Left lung (tissue), 10 donors: Measurements from ENCODE around the gene FXYD3. TPM values are rescaled to one million over a fixed set of nuclear protein-coding genes. Genes with fewer than 3 reads are reported as not detected.
A peak's percentile ranks its signal among the peaks of the same experiment; 100 is the strongest.

Experiments used
- ATAC-seq: fragments of 200-7000 bp; cut with Tn5 transposase; one replicate; pipeline ENCODE4 v1.9.1; 2020; ENCODE audit warnings: moderate library complexity
- DNase-seq, 4 donors: peaks; one replicate each; pipeline ENCODE4 v3.0.0-alpha.2; 2013 to 2020
- H3K27ac ChIP-seq, 2 donors: fragments of 200-600 bp; sonication (generic) in 1 of 2; one replicate each; pipeline versions ENCODE4 v1.5.0 to v1.8.0; 2020 to 2021
- H3K27me3 ChIP-seq, 2 donors: fragments of 200-600 bp; sonication (generic) in 1 of 2; one replicate each; pipeline versions ENCODE4 v1.5.0 to v1.8.0; 2020 to 2021
- H3K36me3 ChIP-seq, 2 donors: fragments of 200-600 bp; sonication (generic) in 1 of 2; one replicate each; pipeline versions ENCODE4 v1.5.0 to v1.8.0; 2020 to 2021
- H3K4me1 ChIP-seq, 2 donors: fragments of 200-600 bp; one replicate each; pipeline ENCODE4 v1.8.0; 2021
- H3K4me3 ChIP-seq, 2 donors: fragments of 200-600 bp; sonication (generic) in 1 of 2; one replicate each; pipeline versions ENCODE4 v1.5.0 to v1.8.0; 2020 to 2021; ENCODE audit warnings: mild to moderate bottlenecking in 1 of 2
- H3K9me3 ChIP-seq, 2 donors: fragments of 200-600 bp; sonication (generic) in 1 of 2; one replicate each; pipeline versions ENCODE4 v1.5.0 to v1.8.0; 2020 to 2021
- CTCF ChIP-seq, 2 donors: fragments of 200-600 bp; sonication (generic) in 1 of 2; IDR thresholded peaks; one replicate each; pipeline versions ENCODE4 v1.5.0 to v1.8.0; 2021; ENCODE audit warnings: antibody characterized with exemption in 2 of 2
- intact Hi-C, 2 donors: fragments of 100-400 bp; cut with DNase I; formaldehyde crosslinking; loops; one replicate each; pipeline versions ENCODE4 v1.11.2 to v1.14.2; 2022
- polyA plus RNA-seq, 6 donors: library from polyadenylated mRNA; unstranded; fragments of 120-200 nt; gene quantifications; one replicate each; pipeline ENCODE4 v1.2.1, GENCODE V29; 2013; ENCODE audit not compliant: insufficient read length in 6 of 6
- total RNA-seq, 2 donors: library from RNA; stranded (reverse); fragmentation: NEBNext Ultra II Directional; extraction: Animal tissue kit (Norgen Biotek cat#: 25700); gene quantifications; one replicate each; pipeline ENCODE4 v1.2.1, GENCODE V29; 2021
- donor health status: DM: no; HTN: yes; CAD: no.
- donor health status: DM: no; HTN: no; CAD: no.

FXYD3 gene
- total and polyA plus RNA-seq, 8 donors: 17.5 to 207 (median 27.1) TPM

- peaks cover 0 to 91% of the 10 kb centered on the region in 2 donors for H3K36me3 ChIP-seq
- H3K27ac ChIP-seq: no peak overlapping the region
- no peak for TF ChIP-seq CTCF (IDR thresholded peaks at IDR 0.05)
- H3K4me3 ChIP-seq: no peak overlapping the region
- ATAC-seq: no peak
- peaks cover 0 to 39% of the 10 kb centered on the region in 2 donors for H3K9me3 ChIP-seq
- peak in 1 of 4 donors; percentile 0 for DNase-seq
- H3K27me3 ChIP-seq: no peaks in the 10 kb centered on the region
- intact Hi-C loops: no loop called here
- H3K4me1 ChIP-seq: peaks cover 2 to 9% of the 10 kb centered on the region in 2 donors
Observed at GRCh38 chr19:35160629-35161433, 45.2 kb downstream of the FXYD3 start.

- Histone ChIP-seq H3K27me3 (no peaks in the 10 kb centered on the region), H3K27ac (no peak overlapping the region)
- no peak for DNase-seq
Observed at GRCh38 chr19:35161434-35161743, 45.8 kb downstream of the FXYD3 start.

GRCh38 chr19:35162471-35163326 lies 47.1 kb downstream of the FXYD3 start:
- Histone ChIP-seq H3K4me3 (no peak overlapping the region), H3K36me3 (peaks cover 0 to 99% of the 10 kb centered on the region in 2 donors)

More at GRCh38 chr19:35161434-35161743, 45.8 kb downstream of the FXYD3 start:
- peaks cover 0 to 45% of the 10 kb centered on the region in 2 donors for H3K9me3 ChIP-seq
- H3K36me3 ChIP-seq: peaks cover 0 to 96% of the 10 kb centered on the region in 2 donors
- peaks cover 0 to 3% of the 10 kb centered on the region in 2 donors for H3K4me1 ChIP-seq
- TF ChIP-seq CTCF (IDR thresholded peaks at IDR 0.05): no peak
- intact Hi-C loops: no loop called here
- no peak overlapping the region for H3K4me3 ChIP-seq
- no peak for ATAC-seq

GRCh38 chr19:35164418-35164817 lies 48.8 kb downstream of the FXYD3 start:
- H3K27me3 ChIP-seq: no peaks in the 10 kb centered on the region
- TF ChIP-seq CTCF (IDR thresholded peaks at IDR 0.05): no peak
- intact Hi-C loops: no loop called here
- H3K27ac ChIP-seq: no peak overlapping the region
- peaks cover 0 to 99% of the 10 kb centered on the region in 2 donors for H3K36me3 ChIP-seq
- peaks cover 0 to 7% of the 10 kb centered on the region in 2 donors for H3K4me1 ChIP-seq
- no peak for ATAC-seq
- H3K4me3 ChIP-seq: no peak overlapping the region
- peaks cover 0 to 50% of the 10 kb centered on the region in 2 donors for H3K9me3 ChIP-seq
- no peak for DNase-seq

More at GRCh38 chr19:35162471-35163326, 47.1 kb downstream of the FXYD3 start:
- Histone ChIP-seq H3K4me1 (peaks cover 0 to 7% of the 10 kb centered on the region in 2 donors), H3K27ac (no peak overlapping the region), H3K9me3 (peaks cover 0 to 50% of the 10 kb centered on the region in 2 donors), H3K27me3 (no peaks in the 10 kb centered on the region)
- intact Hi-C loops: no loop called here
- ATAC-seq (no peak), DNase-seq (no peak)
- no peak for TF ChIP-seq CTCF (IDR thresholded peaks at IDR 0.05)
